GM20000 (cell line): ENCODE measurements around the gene CACNG1.

Experiments
- DNase-seq: peaks from one replicate; pipeline ENCODE4 v3.0.0; 2012; ENCODE audit warnings: low spot score
- CTCF ChIP-seq: IDR thresholded peaks from 2 replicates; pipeline ENCODE4 v1.5.1; 2012; ENCODE audit warnings: mild to moderate bottlenecking, control low read depth; ENCODE audit errors: extremely low read depth, missing control alignments

CACNG1 gene

DNA sequence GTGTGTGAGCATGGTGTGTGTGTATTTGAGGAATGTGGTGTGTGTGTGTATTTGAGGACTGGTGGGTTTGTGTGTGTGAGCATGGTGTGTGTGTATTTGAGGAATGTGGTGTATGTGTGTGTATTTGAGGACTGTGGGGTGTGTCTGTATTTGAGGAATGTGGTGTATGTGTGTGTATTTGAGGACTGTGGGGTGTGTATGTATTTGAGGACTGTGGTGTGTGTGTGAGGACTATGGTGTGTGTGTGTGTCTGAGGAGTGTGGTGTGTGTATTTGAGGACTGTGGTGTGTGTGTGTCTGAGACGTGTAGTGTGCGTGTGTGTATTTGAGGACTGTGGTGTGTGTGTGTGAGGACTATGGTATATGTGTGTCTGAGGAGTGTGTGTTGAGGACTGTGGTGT lies 18.0 kb upstream of the CACNG1 start:
- no peak for DNase-seq
- no peak for TF ChIP-seq CTCF

DNA sequence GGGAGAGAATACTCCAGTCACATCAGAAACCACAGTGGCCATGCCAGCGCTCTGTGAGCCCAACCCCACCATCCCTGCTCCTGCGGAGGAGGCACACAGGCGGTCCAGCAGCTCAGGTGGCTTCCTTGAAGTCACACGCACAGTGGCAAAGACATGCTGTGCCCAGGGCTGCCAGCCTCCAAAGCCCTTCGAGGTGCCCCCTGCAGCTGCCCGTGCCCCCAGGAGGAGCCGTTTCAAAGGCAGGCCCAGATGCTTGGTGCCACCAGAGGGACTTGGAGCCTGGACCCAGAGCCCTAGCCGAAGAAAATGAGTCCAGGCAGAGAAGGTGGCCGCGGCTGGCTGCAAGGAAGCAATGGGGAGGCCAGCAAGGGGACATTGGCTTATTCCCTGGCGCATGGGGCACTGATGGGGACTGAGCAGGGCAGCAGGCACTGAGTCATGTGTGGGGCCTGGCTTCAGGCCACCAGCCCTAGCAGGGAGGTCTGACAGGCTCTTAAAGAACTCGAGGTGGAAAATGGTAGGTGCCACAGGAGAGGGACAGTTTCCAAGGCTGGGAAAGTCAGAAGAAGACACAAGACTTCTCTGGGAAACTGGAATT lies 17.2 kb upstream of the CACNG1 start:
- no peak for TF ChIP-seq CTCF
- no peak for DNase-seq

- no peak for TF ChIP-seq CTCF
- no peak for DNase-seq
Measured at GRCh38 chr17:67030641-67031040, 13.7 kb upstream of the CACNG1 start.

- DNase-seq = no peak
- no peak for TF ChIP-seq CTCF
Measured at GRCh38 chr17:67032382-67032781, 12.0 kb upstream of the CACNG1 start.

GRCh38 chr17:67032985-67033384 lies 11.4 kb upstream of the CACNG1 start:
- no peak for DNase-seq
- no peak for TF ChIP-seq CTCF

DNA sequence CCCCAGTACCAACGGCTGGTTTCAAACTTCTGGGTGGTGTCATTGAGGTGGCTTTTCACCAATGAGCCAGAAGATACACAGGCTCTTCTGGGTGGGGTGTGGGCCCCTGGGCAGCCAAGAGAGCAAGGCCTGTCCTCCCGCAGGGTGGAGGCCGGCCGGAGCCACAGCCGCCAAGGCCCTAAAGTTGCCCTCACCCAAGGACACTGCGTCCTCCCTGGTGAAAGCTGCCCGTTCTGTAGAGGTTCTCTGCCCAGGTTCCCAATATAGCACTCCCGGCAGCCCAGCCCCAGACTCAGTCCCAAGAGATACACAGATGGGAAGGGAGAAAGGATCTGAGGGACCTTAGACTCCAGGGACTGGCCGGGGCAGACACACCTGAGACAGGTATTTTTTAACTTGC lies 10.7 kb upstream of the CACNG1 start:
- no peak for TF ChIP-seq CTCF
- no peak for DNase-seq

- TF ChIP-seq CTCF = no peak
- peak; percentile 80 for DNase-seq
Measured at GRCh38 chr17:67035131-67036083, 8.9 kb upstream of the CACNG1 start.
